NB4 (cell line): ENCODE data around the gene GAPVD1.

Experiments used
- DNase-seq: peaks from one replicate; pipeline ENCODE4 v3.0.0; 2010; ENCODE audit warnings: low read depth
- H3K4me3 ChIP-seq: one replicate; pipeline ENCODE4 v1.5.1; 2011; ENCODE audit warnings: mild to moderate bottlenecking, low read depth, low read length, moderate library complexity
- MYC ChIP-seq: IDR thresholded peaks from 2 replicates; pipeline ENCODE4 v1.6.1; 2011; ENCODE audit warnings: low read depth, low read length
- POLR2A ChIP-seq: IDR thresholded peaks from 2 replicates; pipeline ENCODE4 v1.6.1; 2011; ENCODE audit warnings: mild to moderate bottlenecking; ENCODE audit not compliant: insufficient read length; ENCODE audit errors: extremely low read depth
- TF ChIP-seq, protein P1 (sequence below): IDR thresholded peaks from 2 replicates; pipeline ENCODE4 v1.6.1; 2011; ENCODE audit warnings: low read depth, low read length
- TF ChIP-seq, protein P2 (sequence below): IDR thresholded peaks from one replicate; pipeline ENCODE4 v1.5.1; 2012; ENCODE audit warnings: low read depth, low read length

The GAPVD1 gene

GRCh38 chr9:125376261-125377226 is 114.9 kb downstream of the GAPVD1 start:
- no peak for TF ChIP-seq MYC
- TF ChIP-seq, protein P1, sequence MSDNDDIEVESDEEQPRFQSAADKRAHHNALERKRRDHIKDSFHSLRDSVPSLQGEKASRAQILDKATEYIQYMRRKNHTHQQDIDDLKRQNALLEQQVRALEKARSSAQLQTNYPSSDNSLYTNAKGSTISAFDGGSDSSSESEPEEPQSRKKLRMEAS, result no peak
- TF ChIP-seq, protein P2, sequence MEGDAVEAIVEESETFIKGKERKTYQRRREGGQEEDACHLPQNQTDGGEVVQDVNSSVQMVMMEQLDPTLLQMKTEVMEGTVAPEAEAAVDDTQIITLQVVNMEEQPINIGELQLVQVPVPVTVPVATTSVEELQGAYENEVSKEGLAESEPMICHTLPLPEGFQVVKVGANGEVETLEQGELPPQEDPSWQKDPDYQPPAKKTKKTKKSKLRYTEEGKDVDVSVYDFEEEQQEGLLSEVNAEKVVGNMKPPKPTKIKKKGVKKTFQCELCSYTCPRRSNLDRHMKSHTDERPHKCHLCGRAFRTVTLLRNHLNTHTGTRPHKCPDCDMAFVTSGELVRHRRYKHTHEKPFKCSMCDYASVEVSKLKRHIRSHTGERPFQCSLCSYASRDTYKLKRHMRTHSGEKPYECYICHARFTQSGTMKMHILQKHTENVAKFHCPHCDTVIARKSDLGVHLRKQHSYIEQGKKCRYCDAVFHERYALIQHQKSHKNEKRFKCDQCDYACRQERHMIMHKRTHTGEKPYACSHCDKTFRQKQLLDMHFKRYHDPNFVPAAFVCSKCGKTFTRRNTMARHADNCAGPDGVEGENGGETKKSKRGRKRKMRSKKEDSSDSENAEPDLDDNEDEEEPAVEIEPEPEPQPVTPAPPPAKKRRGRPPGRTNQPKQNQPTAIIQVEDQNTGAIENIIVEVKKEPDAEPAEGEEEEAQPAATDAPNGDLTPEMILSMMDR, result no peak
- TF ChIP-seq POLR2A, result no peak
- no peak for DNase-seq
- no peak overlapping the region for H3K4me3 ChIP-seq

- TF ChIP-seq POLR2A (no peak), MYC (no peak)
- TF ChIP-seq, protein P1, result no peak
- TF ChIP-seq, protein P2, result no peak
- H3K4me3 ChIP-seq, result no peak overlapping the region
- no peak for DNase-seq
These were observed 116.1 kb downstream of the GAPVD1 start for GRCh38 chr9:125377584-125378250.

- no peak for DNase-seq
- TF ChIP-seq, protein P1, result no peak
- TF ChIP-seq POLR2A, result no peak
- TF ChIP-seq, protein P2, result no peak
- no peak for TF ChIP-seq MYC
- no peak overlapping the region for H3K4me3 ChIP-seq
These were observed 117.2 kb downstream of the GAPVD1 start for GRCh38 chr9:125378778-125379177.

DNA sequence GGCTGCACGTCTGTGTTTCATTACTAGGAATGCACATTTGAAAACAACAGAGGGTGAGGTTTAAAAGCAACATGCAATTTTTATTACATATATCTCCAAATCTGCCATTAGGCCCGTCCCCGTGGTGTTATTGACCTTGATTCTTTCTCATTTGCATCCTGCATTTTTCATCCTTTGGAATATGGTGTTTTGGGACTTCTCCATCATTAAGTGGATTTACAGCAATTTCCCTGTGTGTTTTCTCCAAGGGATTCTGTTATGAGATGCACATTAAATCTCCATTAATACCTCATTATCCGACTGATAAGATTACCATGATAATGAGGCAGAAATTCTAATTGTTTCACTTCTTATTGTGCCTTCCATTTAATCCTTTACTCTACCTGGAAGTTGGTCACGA is 117.6 kb downstream of the GAPVD1 start:
- TF ChIP-seq, protein P2, result no peak
- TF ChIP-seq POLR2A (no peak), MYC (no peak)
- TF ChIP-seq, protein P1, result no peak
- no peak for DNase-seq
- H3K4me3 ChIP-seq, result no peak overlapping the region

DNA sequence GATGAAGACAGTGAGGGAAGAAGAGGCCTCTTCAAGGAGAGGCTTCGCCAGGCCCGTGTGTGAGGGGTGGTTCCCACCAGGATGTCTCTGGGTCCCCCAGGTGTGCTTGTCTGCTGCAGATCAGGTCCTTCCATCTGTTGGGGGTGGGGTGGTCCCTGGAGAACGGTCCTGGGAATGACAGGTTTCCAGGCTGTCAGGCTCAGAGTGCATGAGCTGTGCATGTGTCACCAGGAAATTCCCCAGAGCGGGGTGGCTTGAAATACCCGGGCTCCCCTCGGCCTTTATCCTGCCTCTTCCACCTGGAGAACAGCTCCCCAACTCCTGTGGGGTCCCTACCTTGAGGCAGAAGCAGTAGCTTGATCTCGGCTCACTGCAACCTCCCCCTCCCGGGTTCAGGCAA is 118.8 kb downstream of the GAPVD1 start:
- TF ChIP-seq MYC, result no peak
- TF ChIP-seq, protein P2, result no peak
- DNase-seq, result no peak
- H3K4me3 ChIP-seq, result no peak overlapping the region
